Common myeloid progenitor, CD34-positive (primary cell): ENCODE results near the gene CCDC137.
A peak's percentile ranks its signal among the peaks of the same experiment; 100 is the strongest.

Experiments
- CTCF ChIA-PET: fragments of 350-600 bp; sonication (Branson Sonifier 250); formaldehyde crosslinking; loops from one replicate; lab custom pipeline; 2021; ENCODE audit warnings: antibody characterized with exemption; lab: Charles Lee
- POLR2A ChIA-PET: fragments of 350-600 bp; sonication (Branson Sonifier 250); formaldehyde crosslinking; loops from one replicate; lab custom pipeline; 2021; ENCODE audit warnings: antibody characterized with exemption; lab: Charles Lee
- DNase-seq, 3 donors: peaks; one replicate each; pipeline versions ENCODE4 v3.0.0 to v3.0.0-alpha.2; 2013
- H3K27ac ChIP-seq, 2 experiments: 1 replicate in 1 of 2; 2 replicates in 1 of 2; pipeline ENCODE4 v1.7.0; 2013; ENCODE audit warnings: inconsistent platforms in 2 of 2, low read length in 2 of 2, mild to moderate bottlenecking in 2 of 2, low read depth in 1 of 2, moderate library complexity in 1 of 2; ENCODE audit not compliant: severe bottlenecking in 2 of 2, insufficient read depth in 1 of 2, poor library complexity in 1 of 2
- H3K27me3 ChIP-seq, 5 experiments: replicated peaks in 2 of 5; 1 replicate in 3 of 5; 2 replicates in 2 of 5; pipeline versions ENCODE4 v1.6.1 to v1.7.0; 2013; ENCODE audit warnings: low read length in 4 of 5, mild to moderate bottlenecking in 2 of 5, moderate library complexity in 2 of 5, inconsistent platforms in 1 of 5; ENCODE audit not compliant: insufficient read depth in 5 of 5, control insufficient read depth in 4 of 5
- H3K36me3 ChIP-seq, 4 experiments: 1 replicate in 2 of 4; 2 replicates in 2 of 4; pipeline versions ENCODE4 v1.6.1 to v1.7.0; 2013; ENCODE audit warnings: low read length in 3 of 4, control low read depth in 1 of 4, mild to moderate bottlenecking in 1 of 4; ENCODE audit not compliant: control insufficient read depth in 4 of 4, insufficient read depth in 4 of 4
- H3K4me1 ChIP-seq, 4 experiments: 1 replicate in 3 of 4; 2 replicates in 1 of 4; pipeline versions ENCODE4 v1.6.1 to v1.7.1; 2013; ENCODE audit warnings: low read length in 3 of 4, mild to moderate bottlenecking in 3 of 4, control low read depth in 1 of 4, inconsistent platforms in 1 of 4, moderate library complexity in 1 of 4; ENCODE audit not compliant: control insufficient read depth in 4 of 4, insufficient read depth in 4 of 4; ENCODE audit errors: control extremely low read depth in 1 of 4
- H3K4me3 ChIP-seq, 7 experiments: 1 replicate in 4 of 7; 2 replicates in 3 of 7; pipeline versions ENCODE4 v1.5.1 to v1.7.0; 2013; ENCODE audit warnings: mild to moderate bottlenecking in 7 of 7, low read length in 6 of 7, moderate library complexity in 6 of 7, inconsistent platforms in 2 of 7, low read depth in 2 of 7, control low read depth in 1 of 7; ENCODE audit not compliant: insufficient read depth in 4 of 7, control insufficient read depth in 1 of 7; ENCODE audit errors: extremely low read depth in 1 of 7
- H3K9me3 ChIP-seq, 5 experiments: 1 replicate in 4 of 5; 2 replicates in 1 of 5; pipeline versions ENCODE4 v1.6.1 to v1.7.1; 2013; ENCODE audit warnings: low read length in 4 of 5, mild to moderate bottlenecking in 2 of 5, inconsistent platforms in 1 of 5, low read depth in 1 of 5, moderate library complexity in 1 of 5; ENCODE audit not compliant: control insufficient read depth in 4 of 5, insufficient read depth in 2 of 5; ENCODE audit errors: control extremely low read depth in 1 of 5
- WGBS: methylation state at CpG from one replicate; pipeline ENCODE4 v1.1.5; 2013; ENCODE audit not compliant: insufficient coverage; 5-methylcytosine and 5-hydroxymethylcytosine counted together

Gene CCDC137

DNA sequence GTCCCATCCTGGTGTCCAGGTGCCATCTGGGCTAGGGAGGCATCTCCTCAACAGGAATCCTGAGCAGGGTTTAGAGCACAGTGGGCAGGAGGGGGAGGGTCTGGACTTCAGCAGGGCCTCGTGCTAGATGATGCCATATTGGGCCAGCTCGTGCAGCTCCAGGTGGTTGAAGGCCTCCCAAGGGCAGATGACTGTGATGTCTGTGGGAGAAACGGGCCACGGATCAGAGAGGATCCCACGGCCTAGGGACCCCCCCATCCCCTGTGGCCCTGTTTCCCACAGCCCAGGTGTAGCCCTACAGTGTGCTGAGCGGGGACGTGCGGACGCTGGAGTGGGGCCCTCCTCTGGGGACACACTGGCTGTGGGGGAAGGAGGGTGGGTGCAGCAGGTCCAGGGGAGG, 15.6 kb upstream of the CCDC137 start:
- no peak for DNase-seq
- Histone ChIP-seq H3K9me3 (peaks cover 0 to 13% (median 8%) of the 10 kb centered on the region in 5 experiments), H3K27me3 (peaks cover 0 to 35% (median 14%) of the 10 kb centered on the region in 5 experiments), H3K4me3 (no peak overlapping the region), H3K4me1 (peaks cover 0 to 20% (median 16%) of the 10 kb centered on the region in 4 experiments), H3K36me3 (peaks cover 0 to 6% (median 0%) of the 10 kb centered on the region in 4 experiments), H3K27ac (no peak overlapping the region)
- CTCF ChIA-PET = no interaction called here
- WGBS = 80% methylated on average over 4 of the region's 9 CpGs
- POLR2A ChIA-PET = no interaction called here

DNA sequence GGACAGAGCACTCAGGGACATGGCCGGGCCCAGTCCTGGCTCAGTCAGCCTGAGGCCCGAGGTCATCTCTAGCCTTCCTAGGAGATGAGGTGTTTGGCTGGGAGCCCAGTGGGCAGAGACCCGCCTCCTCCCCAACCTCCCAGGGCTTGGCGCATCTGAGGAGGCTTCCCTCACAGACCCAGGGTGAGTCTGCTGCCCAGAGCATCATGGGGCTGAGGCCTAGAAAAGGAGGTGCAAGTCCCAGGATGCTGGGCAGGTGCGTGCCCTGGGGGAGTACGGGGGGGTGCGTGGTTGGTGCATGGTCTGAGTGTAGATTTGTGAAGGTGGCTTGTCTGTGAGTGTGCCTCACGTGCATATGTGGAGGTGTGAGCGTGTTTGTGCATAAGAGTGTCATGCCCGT, 14.8 kb upstream of the CCDC137 start:
- Histone ChIP-seq H3K9me3 (peaks cover 0 to 13% (median 8%) of the 10 kb centered on the region in 5 experiments), H3K27ac (no peak overlapping the region), H3K36me3 (peaks cover 0 to 6% (median 0%) of the 10 kb centered on the region in 4 experiments), H3K27me3 (peaks cover 0 to 34% (median 14%) of the 10 kb centered on the region in 5 experiments), H3K4me1 (peaks cover 0 to 27% (median 20%) of the 10 kb centered on the region in 4 experiments), H3K4me3 (no peak overlapping the region)
- POLR2A ChIA-PET = no interaction called here
- no peak for DNase-seq
- CTCF ChIA-PET = no interaction called here
- WGBS = 89% methylated on average over 10 of the region's 10 CpGs

DNA sequence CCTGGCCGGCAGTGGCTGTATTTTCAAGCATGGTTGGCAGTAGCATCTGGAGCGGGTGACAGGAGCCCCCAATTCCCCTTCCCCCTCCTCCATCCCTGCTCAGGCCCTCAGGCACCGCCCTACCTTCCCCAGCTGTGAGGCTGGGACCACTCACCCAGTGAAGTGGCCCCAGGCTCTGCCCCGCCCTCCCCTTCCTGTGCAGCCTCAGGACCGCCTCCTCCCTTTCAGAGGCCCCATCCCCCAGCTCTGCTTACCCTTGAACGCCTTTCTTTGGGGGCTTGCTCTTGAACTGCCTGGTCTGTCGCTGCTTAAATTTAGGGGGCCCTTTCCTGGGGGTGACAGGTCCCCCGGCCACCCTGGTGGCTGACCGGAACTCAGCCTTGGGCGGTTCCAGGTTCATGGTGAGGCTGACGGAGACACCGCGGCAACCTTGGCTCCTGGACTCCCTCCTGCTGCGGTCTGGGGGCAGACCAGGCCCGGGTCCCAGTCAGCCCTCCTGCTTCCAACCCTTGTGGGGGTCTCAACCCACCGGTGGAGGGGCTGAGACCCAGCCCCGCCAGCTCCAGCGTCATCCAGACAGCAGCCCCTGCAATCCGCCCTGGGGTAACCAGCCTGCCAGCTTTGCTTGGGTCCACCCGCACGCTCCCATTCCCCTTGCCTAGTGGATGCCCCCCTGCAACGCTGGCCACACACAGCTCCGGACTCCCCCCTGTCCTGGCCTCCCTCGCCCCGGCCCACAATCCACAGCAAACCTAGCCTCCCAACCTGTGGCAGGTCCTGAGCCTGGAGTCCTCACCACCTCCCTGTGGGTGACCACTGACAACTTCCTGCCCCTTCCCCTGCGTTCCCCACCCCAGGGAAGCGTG, 13.4 kb upstream of the CCDC137 start:
- ChIA-PET CTCF (interaction anchor here (1.1 kb wide), 1 partner anchor 20 kb away, joined by 4 read pairs; no protein-coding TSS in a partner anchor), POLR2A (interaction anchor here (0.5 to 1.0 kb wide), 2 partner anchors 16 to 37 kb away, joined by 3 to 4 read pairs; partner anchors contain the start of genes NPLOC4 and TSPAN10)
- H3K27ac ChIP-seq = no peak overlapping the region
- WGBS = 2% methylated on average over 25 of the region's 27 CpGs
- peaks cover 0 to 13% (median 8%) of the 10 kb centered on the region in 5 experiments for H3K9me3 ChIP-seq
- H3K4me1 ChIP-seq = peaks cover 0 to 34% (median 21%) of the 10 kb centered on the region in 4 experiments
- DNase-seq = peak; percentile 17 to 70 (median 60)
- peak overlapping the region; percentile 32 to 82 (median 74) for H3K4me3 ChIP-seq
- peaks cover 0 to 20% (median 8%) of the 10 kb centered on the region in 5 experiments for H3K27me3 ChIP-seq
- peaks cover 0 to 6% (median 0%) of the 10 kb centered on the region in 4 experiments for H3K36me3 ChIP-seq

DNA sequence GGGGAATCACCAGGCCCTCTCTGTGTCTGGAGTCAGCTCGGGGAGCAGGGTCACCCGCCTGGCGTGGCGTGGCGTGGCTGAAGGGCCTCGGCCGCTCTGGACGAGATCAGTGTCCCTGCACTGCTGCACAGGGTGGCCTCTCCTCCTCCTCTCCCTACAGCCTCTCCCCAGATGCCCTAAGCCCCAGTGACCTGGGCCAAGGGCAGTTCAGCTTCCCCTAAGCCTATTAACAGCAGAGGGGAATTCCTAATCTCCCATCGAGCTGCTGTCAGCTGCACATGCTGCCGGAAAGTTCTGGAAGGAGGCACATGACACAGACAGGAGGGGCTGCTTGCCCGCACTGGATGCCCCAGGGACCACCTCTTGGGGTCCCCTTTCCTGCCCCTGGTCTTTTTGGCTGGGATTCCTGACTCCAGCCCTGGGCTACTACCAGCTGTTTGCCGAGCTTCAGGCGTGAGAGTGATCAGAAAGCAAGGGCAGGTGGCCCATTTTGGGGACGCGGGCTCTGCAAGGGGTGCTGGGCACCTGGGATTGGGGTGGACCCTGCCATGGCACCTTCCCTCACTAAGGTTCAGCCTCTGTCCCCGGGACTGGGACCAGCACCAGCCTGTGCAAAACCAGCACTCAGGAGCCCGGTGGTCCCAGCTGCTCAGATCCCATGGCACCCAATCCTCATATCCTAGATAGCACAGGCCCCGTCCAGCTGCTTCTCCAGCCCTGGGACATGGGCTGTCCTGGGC, 11.0 kb upstream of the CCDC137 start:
- peaks cover 0 to under 1% (median 0%) of the 10 kb centered on the region in 4 experiments for H3K36me3 ChIP-seq
- ChIA-PET POLR2A (interaction anchor here (0.6 kb wide), 1 partner anchor 171 kb away, joined by 3 read pairs; no protein-coding TSS in a partner anchor), CTCF (interaction anchor here (0.6 to 1.0 kb wide), 2 partner anchors 21 to 315 kb away, joined by 3 to 4 read pairs; no protein-coding TSS in a partner anchor)
- H3K4me3 ChIP-seq = no peak overlapping the region
- 90% methylated on average over 16 of the region's 18 CpGs for WGBS
- H3K9me3 ChIP-seq = no peaks in the 10 kb centered on the region
- DNase-seq = no peak
- H3K4me1 ChIP-seq = peaks cover 0 to 34% (median 20%) of the 10 kb centered on the region in 4 experiments
- H3K27ac ChIP-seq = no peak overlapping the region
- H3K27me3 ChIP-seq = no peaks in the 10 kb centered on the region

DNA sequence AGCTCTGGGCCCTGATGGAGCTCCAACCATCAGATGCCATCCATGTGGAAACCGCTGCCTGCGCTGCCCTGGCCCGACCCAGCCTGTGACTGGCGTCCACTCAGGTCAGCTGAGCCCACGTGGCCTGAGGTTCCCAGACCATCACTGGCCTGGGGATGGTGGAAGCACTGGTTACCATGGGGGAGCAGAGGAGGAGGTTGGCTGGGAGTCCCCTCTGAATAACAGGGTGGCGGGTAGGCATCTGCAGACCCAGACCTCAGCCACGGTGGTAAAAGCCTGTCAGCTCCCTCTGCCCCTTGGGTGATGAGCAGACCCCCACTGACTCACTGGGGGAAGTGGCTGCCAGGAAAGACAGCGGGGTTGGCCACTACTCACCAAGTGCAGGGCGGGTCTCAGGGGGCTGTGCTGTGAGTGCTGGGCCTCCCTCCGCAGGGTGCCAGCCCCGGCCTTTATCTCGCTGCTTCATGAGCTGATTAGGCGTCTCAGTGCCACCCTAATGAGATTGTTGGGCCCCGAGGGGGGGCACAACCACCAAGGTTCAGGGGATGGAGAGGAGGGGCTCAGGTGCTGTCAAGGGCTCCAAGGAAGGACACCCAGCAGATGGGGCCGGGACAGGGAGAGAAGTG, 10.3 kb upstream of the CCDC137 start, which contains the start of gene PDE6G:
Gene PDE6G, minus strand, starts transcription at position 425 of the 626 bp plus-strand sequence. CDS start 3,237 bp downstream, outside the sequence.
- Histone ChIP-seq H3K36me3 (no peaks in the 10 kb centered on the region), H3K4me3 (no peak within 1 kb of the TSS), H3K27ac (no peak within 1 kb of the TSS), H3K4me1 (peaks cover 0 to 34% (median 20%) of the 10 kb centered on the region in 4 experiments), H3K27me3 (no peaks in the 10 kb centered on the region), H3K9me3 (no peaks in the 10 kb centered on the region)
- POLR2A ChIA-PET = no interaction called here
- peak in 2 of 3 donors; percentile 26 to 40 for DNase-seq
- CTCF ChIA-PET = interaction anchor here (0.6 to 1.1 kb wide), 2 partner anchors 26 to 314 kb away, joined by 3 to 4 read pairs; no protein-coding TSS in a partner anchor
- 90% methylated on average over 11 of the region's 15 CpGs for WGBS

DNA sequence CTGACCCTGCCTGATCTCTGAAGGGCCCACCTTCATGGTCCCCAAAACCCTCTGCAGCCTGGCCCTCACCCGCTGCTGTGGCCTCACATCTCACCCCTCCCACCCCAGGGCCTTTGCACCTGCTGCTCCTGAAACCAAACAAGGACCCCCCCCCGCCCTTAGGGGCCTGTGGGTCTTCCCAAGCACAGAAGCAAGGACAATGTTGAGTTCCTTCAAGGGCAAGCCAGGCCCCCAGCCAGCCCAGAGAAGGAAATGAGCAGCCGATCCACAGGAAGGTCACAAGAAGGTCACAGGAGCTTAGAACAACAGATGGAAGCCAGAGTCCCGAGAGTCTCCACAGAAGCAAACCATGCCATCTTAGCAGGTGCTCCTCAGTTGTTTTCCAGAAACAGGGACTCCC, 9.7 kb upstream of the CCDC137 start:
- Histone ChIP-seq H3K36me3 (no peaks in the 10 kb centered on the region), H3K27me3 (no peaks in the 10 kb centered on the region), H3K4me3 (no peak overlapping the region), H3K9me3 (no peaks in the 10 kb centered on the region), H3K27ac (no peak overlapping the region), H3K4me1 (peaks cover 0 to 34% (median 20%) of the 10 kb centered on the region in 4 experiments)
- 60% methylated on average over 3 of the region's 4 CpGs for WGBS
- CTCF ChIA-PET = interaction anchor here (1.1 to 1.4 kb wide), 2 partner anchors 11 to 26 kb away, joined by 3 read pairs; no protein-coding TSS in a partner anchor
- no peak for DNase-seq
- POLR2A ChIA-PET = no interaction called here
